Stomach (tissue), 9 donors: ENCODE measurements around the gene GPRC5C. TPM values are rescaled to one million over a fixed set of nuclear protein-coding genes. Genes with fewer than 3 reads are reported as not detected.
A peak's percentile ranks its signal among the peaks of the same experiment; 100 is the strongest.

Experiments used
- DNase-seq, 2 donors: peaks; one replicate each; pipeline versions ENCODE4 v3.0.0 to v3.0.0-alpha.2; 2013 to 2019
- H3K27ac ChIP-seq, 5 donors: fragments of 200-600 bp in 4 of 5; sonication (generic) in 4 of 5; one replicate each; pipeline ENCODE4 v1.5.1; 2013 to 2019; ENCODE audit warnings: mild to moderate bottlenecking in 1 of 5, moderate library complexity in 1 of 5
- H3K27me3 ChIP-seq, 3 donors: fragments of 200-600 bp; sonication (generic); one replicate each; pipeline ENCODE4 v1.5.1; 2017 to 2019; ENCODE audit warnings: mixed run types in 1 of 3
- H3K36me3 ChIP-seq, 4 donors: fragments of 200-600 bp; sonication (generic); 1 replicate in 3 of 4; 2 replicates in 1 of 4; pipeline ENCODE4 v1.5.1; 2016 to 2019
- H3K4me1 ChIP-seq, 4 donors: fragments of 200-600 bp; sonication (generic); one replicate each; pipeline ENCODE4 v1.5.1; 2016 to 2019
- H3K4me3 ChIP-seq, 4 donors: fragments of 200-600 bp; sonication (generic) in 3 of 4; one replicate each; pipeline ENCODE4 v1.5.1; 2016 to 2019; ENCODE audit warnings: mild to moderate bottlenecking in 1 of 4
- H3K9me3 ChIP-seq, 4 donors: fragments of 200-600 bp; sonication (generic); one replicate each; pipeline ENCODE4 v1.5.1; 2016 to 2019
- EP300 ChIP-seq: sonication (generic); formaldehyde crosslinking; IDR thresholded peaks from one replicate; pipeline ENCODE4 v1.6.1; 2017; ENCODE audit warnings: antibody characterized with exemption
- POLR2A ChIP-seq, 4 donors: fragments of 450-650 bp; IDR thresholded peaks; one replicate each; pipeline ENCODE4 v1.6.1; 2016; ENCODE audit warnings: antibody characterized with exemption in 4 of 4, control low read depth in 2 of 4, mild to moderate bottlenecking in 1 of 4, moderate library complexity in 1 of 4
- POLR2AphosphoS5 ChIP-seq, 3 donors: sonication (generic); formaldehyde crosslinking; IDR thresholded peaks; one replicate each; pipeline ENCODE4 v1.6.1; 2016; ENCODE audit warnings: antibody characterized with exemption in 3 of 3
- WGBS, 5 donors: extraction: QIAGEN DNeasy Blood & Tissue Kit in 3 of 5; methylation state at CpG; one replicate each; pipeline versions ENCODE4 v1.1.5 to v1.1.7; 2013 to 2018; 5-methylcytosine and 5-hydroxymethylcytosine counted together
- intact Hi-C: fragments of 100-400 bp; cut with DNase I; formaldehyde crosslinking; loops from one replicate; pipeline ENCODE4 v1.15.1; 2023; ENCODE audit warnings: low total_unique reads
- polyA plus RNA-seq, 3 donors: library from polyadenylated mRNA; stranded (reverse); fragments of 200-250 nt; gene quantifications; one replicate each; pipeline ENCODE4 v1.2.3, GENCODE V29; 2013
- total RNA-seq, 5 donors: library from RNA; depleted of rRNA; stranded (reverse); fragments of >200 nt; gene quantifications; one replicate each; pipeline versions ENCODE4 v1.1.0 to v1.2.3, GENCODE V29; 2014 to 2016
- TF ChIP-seq, protein P1 (sequence below), 7 experiments: fragments of 450-650 bp in 4 of 7; fragments of 200-600 bp in 3 of 7; sonication (generic) in 3 of 7; IDR thresholded peaks; one replicate each; pipeline ENCODE4 v1.5.1; 2016 to 2019; ENCODE audit warnings: antibody characterized with exemption in 7 of 7, control low read depth in 2 of 7, mild to moderate bottlenecking in 1 of 7
- donor health status: healthy with polysubstance abuse.
- donor health status: Bipolar disorder and iron deficiency.
- donor health status: healthy.

GPRC5C gene
- total and polyA plus RNA-seq, 8 donors: 66.5 to 321 (median 129) TPM

DNA sequence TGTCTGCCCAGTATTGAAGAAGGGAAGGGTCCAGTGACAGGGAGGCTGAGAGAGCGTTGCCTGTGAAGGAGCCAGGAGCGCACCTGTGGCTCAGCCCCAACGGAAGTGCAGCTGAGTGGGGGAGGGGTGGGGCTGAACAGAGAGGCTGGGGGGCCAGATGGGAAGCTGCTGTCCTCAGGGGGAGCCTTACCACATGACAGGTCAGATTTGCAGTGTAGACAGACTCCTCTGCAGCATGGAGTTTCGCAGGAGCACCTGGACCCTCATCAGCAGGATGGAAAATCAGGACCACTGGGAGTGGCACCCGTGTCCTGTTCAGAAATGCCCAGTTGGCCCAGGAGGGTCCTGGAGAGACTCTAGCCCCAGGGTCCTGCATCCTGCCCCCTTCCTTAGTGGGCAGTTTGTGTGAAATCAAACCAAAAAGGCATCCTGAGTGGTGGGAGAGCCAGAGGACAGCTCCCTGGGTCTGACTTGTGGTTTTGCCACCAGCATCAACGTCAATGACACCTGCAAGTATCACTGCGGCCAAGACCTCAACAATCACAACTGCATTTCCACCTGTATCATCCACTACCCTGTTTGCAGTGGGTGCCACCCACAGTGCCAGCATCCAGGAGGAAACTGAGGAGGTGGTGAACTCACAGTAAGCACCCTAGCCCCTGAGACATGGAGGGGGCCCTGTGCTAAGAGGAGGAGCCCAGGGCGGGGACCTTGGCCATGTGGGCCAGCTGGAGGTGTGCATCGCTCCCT, 42.3 kb downstream of the GPRC5C start:
- H3K9me3 ChIP-seq: peaks cover 0 to 15% (median 9%) of the 10 kb centered on the region in 4 donors
- no peak for DNase-seq
- intact Hi-C loops: no loop called here
- H3K4me1 ChIP-seq: peaks cover 0 to 23% (median 0%) of the 10 kb centered on the region in 4 donors
- H3K4me3 ChIP-seq: no peak overlapping the region
- H3K27ac ChIP-seq: no peak overlapping the region
- 73 to 78% (median 74%) methylated on average over 9 of the region's 9 CpGs for WGBS, 5 donors
- H3K27me3 ChIP-seq: peaks cover 0 to 39% (median 0%) of the 10 kb centered on the region in 3 donors
- peaks cover 0 to 6% (median 0%) of the 10 kb centered on the region in 4 donors for H3K36me3 ChIP-seq
- TF ChIP-seq, protein P1, sequence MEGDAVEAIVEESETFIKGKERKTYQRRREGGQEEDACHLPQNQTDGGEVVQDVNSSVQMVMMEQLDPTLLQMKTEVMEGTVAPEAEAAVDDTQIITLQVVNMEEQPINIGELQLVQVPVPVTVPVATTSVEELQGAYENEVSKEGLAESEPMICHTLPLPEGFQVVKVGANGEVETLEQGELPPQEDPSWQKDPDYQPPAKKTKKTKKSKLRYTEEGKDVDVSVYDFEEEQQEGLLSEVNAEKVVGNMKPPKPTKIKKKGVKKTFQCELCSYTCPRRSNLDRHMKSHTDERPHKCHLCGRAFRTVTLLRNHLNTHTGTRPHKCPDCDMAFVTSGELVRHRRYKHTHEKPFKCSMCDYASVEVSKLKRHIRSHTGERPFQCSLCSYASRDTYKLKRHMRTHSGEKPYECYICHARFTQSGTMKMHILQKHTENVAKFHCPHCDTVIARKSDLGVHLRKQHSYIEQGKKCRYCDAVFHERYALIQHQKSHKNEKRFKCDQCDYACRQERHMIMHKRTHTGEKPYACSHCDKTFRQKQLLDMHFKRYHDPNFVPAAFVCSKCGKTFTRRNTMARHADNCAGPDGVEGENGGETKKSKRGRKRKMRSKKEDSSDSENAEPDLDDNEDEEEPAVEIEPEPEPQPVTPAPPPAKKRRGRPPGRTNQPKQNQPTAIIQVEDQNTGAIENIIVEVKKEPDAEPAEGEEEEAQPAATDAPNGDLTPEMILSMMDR (IDR thresholded peaks at IDR 0.05): no peak
- TF ChIP-seq POLR2A (IDR thresholded peaks at IDR 0.05) (no peak), EP300 (no peak), POLR2AphosphoS5 (IDR thresholded peaks at IDR 0.05) (no peak)

DNA sequence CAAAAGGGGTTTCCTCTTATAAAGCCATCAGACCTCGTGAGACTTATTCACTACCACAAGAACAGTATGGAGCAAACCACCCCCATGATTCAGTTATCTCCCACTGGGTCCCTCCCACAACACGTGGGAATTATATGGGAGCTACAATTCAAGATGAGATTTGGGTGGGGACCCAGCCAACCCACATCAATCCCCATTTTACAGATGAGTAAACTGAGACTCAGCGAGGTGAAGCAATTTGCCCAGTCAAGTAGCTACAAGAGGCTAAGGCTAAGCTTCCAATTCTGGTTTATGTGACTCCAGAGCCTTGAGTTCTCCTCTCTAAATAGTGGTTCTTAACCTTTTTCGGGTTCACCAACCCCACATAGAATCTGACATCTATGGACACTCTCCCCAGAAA, 43.3 kb downstream of the GPRC5C start:
- H3K27ac ChIP-seq: no peak overlapping the region
- no peak for DNase-seq
- H3K4me1 ChIP-seq: peaks cover 0 to 25% (median 0%) of the 10 kb centered on the region in 4 donors
- WGBS, 5 donors: 82 to 92% (median 88%) methylated on average over 4 of the region's 4 CpGs
- peaks cover 0 to 39% (median 0%) of the 10 kb centered on the region in 3 donors for H3K27me3 ChIP-seq
- H3K9me3 ChIP-seq: peaks cover 0 to 15% (median 9%) of the 10 kb centered on the region in 4 donors
- peaks cover 0 to 10% (median 0%) of the 10 kb centered on the region in 4 donors for H3K36me3 ChIP-seq
- intact Hi-C loops: no loop called here
- no peak overlapping the region for H3K4me3 ChIP-seq
- TF ChIP-seq, protein P1 (IDR thresholded peaks at IDR 0.05): no peak
- no peak for TF ChIP-seq POLR2AphosphoS5 (IDR thresholded peaks at IDR 0.05)
- no peak for TF ChIP-seq EP300
- no peak for TF ChIP-seq POLR2A (IDR thresholded peaks at IDR 0.05)

DNA sequence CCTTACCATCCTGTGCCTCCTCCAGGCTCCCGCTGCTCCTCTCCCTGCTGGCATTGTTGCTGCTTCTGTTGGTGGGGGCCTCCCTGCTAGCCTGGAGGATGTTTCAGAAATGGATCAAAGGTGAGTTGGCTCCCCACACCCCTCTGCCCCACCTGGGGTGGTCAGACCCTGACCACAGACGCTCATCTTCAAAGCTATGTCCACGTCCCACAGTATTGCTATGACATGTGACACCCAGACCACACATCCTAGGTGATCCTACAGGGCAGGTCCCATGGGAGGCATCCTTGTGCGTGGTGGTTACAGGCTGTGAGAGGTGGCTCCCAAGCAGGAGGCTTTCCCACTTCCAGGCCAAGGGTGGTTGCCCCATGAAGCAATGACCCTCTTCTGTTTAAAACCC, 45.5 kb downstream of the GPRC5C start:
- peaks cover 0 to 25% (median 0%) of the 10 kb centered on the region in 4 donors for H3K4me1 ChIP-seq
- peaks cover 0 to 21% (median 0%) of the 10 kb centered on the region in 4 donors for H3K36me3 ChIP-seq
- H3K27ac ChIP-seq: peak overlapping the region in 1 of 5 donors; percentile 68
- H3K9me3 ChIP-seq: peaks cover 0 to 15% (median 9%) of the 10 kb centered on the region in 4 donors
- no peak overlapping the region for H3K4me3 ChIP-seq
- TF ChIP-seq POLR2A (IDR thresholded peaks at IDR 0.05): no peak
- TF ChIP-seq, protein P1 (IDR thresholded peaks at IDR 0.05): no peak
- no peak for TF ChIP-seq EP300
- no peak for TF ChIP-seq POLR2AphosphoS5 (IDR thresholded peaks at IDR 0.05)
- intact Hi-C loops: no loop called here
- DNase-seq: no peak
- 80 to 95% (median 81%) methylated on average over 3 to 4 of the region's 4 CpGs for WGBS, 5 donors
- peaks cover 0 to 33% (median 0%) of the 10 kb centered on the region in 3 donors for H3K27me3 ChIP-seq

DNA sequence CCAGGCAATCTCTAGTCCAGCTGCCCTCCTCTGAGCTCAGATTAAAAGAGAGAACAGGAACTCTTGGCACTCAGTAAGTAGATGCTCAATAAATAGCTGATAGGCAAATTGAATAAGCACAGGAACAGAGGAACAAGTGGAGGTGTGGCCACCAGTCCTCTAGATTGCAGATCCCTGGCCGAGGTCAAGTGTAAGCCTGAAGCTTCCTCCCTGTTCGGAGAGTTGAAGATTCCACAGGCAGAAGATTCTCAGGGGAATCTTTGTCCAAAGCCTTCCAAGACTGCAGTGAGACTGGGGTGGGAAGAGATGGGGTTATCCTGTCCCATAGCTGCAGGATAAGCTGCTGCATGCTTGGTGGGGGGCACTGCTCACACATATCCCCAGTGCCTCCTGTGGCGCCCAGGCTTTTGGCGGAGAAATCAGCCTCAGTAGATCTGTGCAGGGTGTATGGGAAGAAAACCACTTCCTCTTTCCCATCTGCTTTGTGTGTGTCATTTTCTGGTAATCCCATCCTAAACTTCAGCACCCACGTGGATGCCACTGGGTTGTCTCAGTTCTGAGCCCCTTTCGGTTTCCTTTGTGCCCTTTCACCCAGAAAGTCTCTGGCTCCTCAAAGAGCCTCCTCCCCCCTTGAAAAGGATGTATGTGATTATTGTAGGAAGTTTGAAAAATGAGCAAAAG, 46.7 kb downstream of the GPRC5C start:
- intact Hi-C loops: no loop called here
- 47 to 57% (median 55%) methylated on average over 6 of the region's 6 CpGs for WGBS, 5 donors
- Histone ChIP-seq H3K4me3 (no peak overlapping the region), H3K4me1 (peaks cover 0 to 25% (median 0%) of the 10 kb centered on the region in 4 donors), H3K27me3 (peaks cover 0 to 34% (median 0%) of the 10 kb centered on the region in 3 donors), H3K27ac (peak overlapping the region in 3 of 5 donors; percentile 13 to 68 (median 54)), H3K9me3 (peaks cover 0 to 15% (median 9%) of the 10 kb centered on the region in 4 donors), H3K36me3 (peaks cover 0 to 21% (median 0%) of the 10 kb centered on the region in 4 donors)
- TF ChIP-seq POLR2A (IDR thresholded peaks at IDR 0.05) (no peak), EP300 (no peak), POLR2AphosphoS5 (IDR thresholded peaks at IDR 0.05) (no peak)
- TF ChIP-seq, protein P1 (IDR thresholded peaks at IDR 0.05): no peak
- peak in 1 of 2 donors; percentile 57 for DNase-seq
